T-cell (primary cell): ENCODE data around the gene DLG1. TPM values are rescaled to one million over a fixed set of nuclear protein-coding genes. Genes with fewer than 3 reads are reported as not detected.

Source experiments
- ATAC-seq, 4 experiments: fragments of 200-7000 bp in 3 of 4; fragments of 150-1000 bp in 1 of 4; cut with Tn5 transposase; replicated peaks in 1 of 4; 1 replicate in 3 of 4; 2 replicates in 1 of 4; pipeline ENCODE4 v1.10.0; 2021; ENCODE audit warnings: moderate library complexity in 3 of 4, mild to moderate bottlenecking in 2 of 4, moderate number of reproducible peaks in 1 of 4
- CTCF ChIA-PET, 2 donors: fragments of 300-600 bp; sonication (Branson Sonifier 250); formaldehyde crosslinking; loops; one replicate each; lab custom pipeline; 2022; ENCODE audit warnings: antibody characterized with exemption in 2 of 2; lab: Charles Lee
- POLR2A ChIA-PET, 2 donors: fragments of 300-600 bp; sonication (Branson Sonifier 250); formaldehyde crosslinking; loops; one replicate each; lab custom pipeline; 2022; ENCODE audit warnings: antibody characterized with exemption in 2 of 2; lab: Charles Lee
- DNase-seq, 35 experiments: peaks; one replicate each; pipeline versions ENCODE4 v3.0.0 to v3.0.0-alpha.2; 2013 to 2023
- H3K27ac ChIP-seq: one replicate; pipeline ENCODE4 v1.5.1; 2013; ENCODE audit warnings: low read length
- H3K27me3 ChIP-seq, 2 experiments: replicated peaks in 1 of 2; 1 replicate in 1 of 2; 2 replicates in 1 of 2; pipeline versions ENCODE4 v1.6.1 to v1.7.0; 2013; ENCODE audit warnings: low read length in 1 of 2, mixed read lengths in 1 of 2; ENCODE audit not compliant: control insufficient read depth in 2 of 2, insufficient read depth in 2 of 2; ENCODE audit errors: extremely low read depth in 1 of 2
- H3K36me3 ChIP-seq, 2 donors: 1 replicate in 1 of 2; 2 replicates in 1 of 2; pipeline versions ENCODE4 v1.6.1 to v1.7.0; 2013; ENCODE audit warnings: low read length in 1 of 2; ENCODE audit not compliant: control insufficient read depth in 2 of 2, insufficient read depth in 1 of 2; ENCODE audit errors: extremely low read depth in 1 of 2
- H3K4me1 ChIP-seq, 2 experiments: 1 replicate in 1 of 2; 2 replicates in 1 of 2; pipeline versions ENCODE4 v1.6.1 to v1.7.0; 2013; ENCODE audit warnings: low read length in 2 of 2, mixed read lengths in 1 of 2; ENCODE audit not compliant: insufficient read depth in 2 of 2, control insufficient read depth in 1 of 2; ENCODE audit errors: extremely low read depth in 1 of 2
- H3K4me3 ChIP-seq, 2 donors: 1 replicate in 1 of 2; 2 replicates in 1 of 2; pipeline versions ENCODE4 v1.5.1 to v1.7.0; 2013; ENCODE audit warnings: mild to moderate bottlenecking in 2 of 2, low read length in 1 of 2, moderate library complexity in 1 of 2; ENCODE audit not compliant: control insufficient read depth in 1 of 2; ENCODE audit errors: extremely low read depth in 1 of 2
- H3K9me3 ChIP-seq: 2 replicates; pipeline ENCODE4 v1.7.0; 2013
- H3K27ac Mint-ChIP-seq, 2 donors: one replicate each; pipeline ENCODE4 v1.8.0; 2020 to 2021; ENCODE audit warnings: mild to moderate bottlenecking in 2 of 2, mixed read lengths in 2 of 2
- H3K27me3 Mint-ChIP-seq, 2 donors: one replicate each; pipeline ENCODE4 v1.8.0; 2021 to 2022; ENCODE audit warnings: mixed read lengths in 2 of 2
- H3K36me3 Mint-ChIP-seq: one replicate; pipeline ENCODE4 v1.8.0; 2021; ENCODE audit warnings: mixed read lengths
- H3K4me1 Mint-ChIP-seq, 3 donors: one replicate each; pipeline ENCODE4 v1.8.0; 2020 to 2022; ENCODE audit warnings: mixed read lengths in 3 of 3, mild to moderate bottlenecking in 1 of 3
- H3K4me3 Mint-ChIP-seq, 3 donors: one replicate each; pipeline ENCODE4 v1.8.0; 2020 to 2022; ENCODE audit warnings: mild to moderate bottlenecking in 3 of 3, mixed read lengths in 3 of 3, moderate library complexity in 3 of 3
- H3K9me3 Mint-ChIP-seq, 3 donors: one replicate each; pipeline ENCODE4 v1.8.0; 2020 to 2022; ENCODE audit warnings: mixed read lengths in 3 of 3
- WGBS: methylation state at CpG from one replicate; pipeline ENCODE4 v1.1.5; 2013; ENCODE audit warnings: missing lambda C conversion rate; ENCODE audit not compliant: insufficient coverage; 5-methylcytosine and 5-hydroxymethylcytosine counted together
- total RNA-seq, 35 experiments: library from RNA in 6 of 35; stranded (reverse) in 6 of 35; fragments of 120-200 nt in 1 of 35; gene quantifications; one replicate each; pipeline versions ENCODE4 v1.2.1 to v1.2.4 and lab custom pipeline; 2013 to 2026

Gene DLG1
- total RNA-seq, 5 donors from 2014 or later (not counting 1 experiment from before 2014, with no cell fraction given) = 65.5 to 96.5 (median 68.4) TPM

- no peak overlapping the region for H3K4me3 Mint-ChIP-seq
- ATAC-seq = no peak
- Histone ChIP-seq H3K27me3 (no peaks in the 10 kb centered on the region), H3K36me3 (peaks cover 3 to 41% of the 10 kb centered on the region in 2 donors), H3K4me1 (peaks cover 0 to 5% of the 10 kb centered on the region in 2 experiments), H3K4me3 (no peak overlapping the region), H3K27ac (no peak overlapping the region), H3K9me3 (peaks cover 4% of the 10 kb centered on the region)
- no CpG with 5 or more reads among the region's 5 CpGs for WGBS
- ChIA-PET POLR2A (no interaction called here), CTCF (no interaction called here)
- peaks cover 58% of the 10 kb centered on the region for H3K36me3 Mint-ChIP-seq
- peaks cover 6 to 10% (median 7%) of the 10 kb centered on the region in 3 donors for H3K9me3 Mint-ChIP-seq
- H3K27me3 Mint-ChIP-seq = no peaks in the 10 kb centered on the region
- H3K4me1 Mint-ChIP-seq = peaks cover 0 to 3% (median 2%) of the 10 kb centered on the region in 3 donors
- DNase-seq = no peak
- H3K27ac Mint-ChIP-seq = no peak overlapping the region
These were observed 160.7 kb downstream of the DLG1 start for GRCh38 chr3:197137751-197138150.

DNA sequence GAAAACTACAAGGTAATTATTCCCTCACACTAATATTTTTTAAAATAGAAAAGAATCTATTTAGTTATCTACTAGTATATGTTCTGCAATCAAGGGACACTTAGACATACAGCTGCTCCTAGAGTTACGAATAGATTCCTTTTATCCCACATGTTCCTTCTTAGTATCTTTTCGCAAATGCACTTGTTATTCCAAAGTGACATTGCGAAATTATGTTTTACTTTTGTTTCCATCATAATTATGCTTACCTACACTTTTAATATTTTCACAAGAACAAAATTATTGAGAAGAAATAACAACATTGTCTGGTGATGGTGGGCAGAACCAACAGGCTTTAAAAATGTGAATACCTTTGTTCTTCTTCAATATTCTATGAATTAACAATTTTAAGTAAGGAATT, 161.7 kb downstream of the DLG1 start:
- POLR2A ChIA-PET = no interaction called here

DNA sequence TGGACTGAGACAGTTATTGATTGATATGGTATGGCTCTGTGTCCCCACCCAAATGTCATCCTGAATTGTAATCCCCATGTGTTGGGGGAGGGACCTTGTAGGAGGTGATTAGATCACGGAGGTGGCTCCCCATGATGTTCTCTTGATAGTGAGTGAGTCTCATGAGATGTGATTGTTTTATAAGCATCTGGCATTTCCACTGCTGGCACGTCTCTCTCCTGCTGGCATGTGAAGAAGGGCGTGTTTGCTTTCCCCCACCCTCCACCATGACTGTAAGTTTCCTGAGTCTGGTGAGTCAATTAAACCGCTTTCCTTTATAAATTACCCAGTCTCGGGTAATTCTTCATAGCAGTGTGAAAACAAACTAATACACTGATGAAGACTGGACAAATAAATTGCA, 163.2 kb downstream of the DLG1 start:
- Histone ChIP-seq H3K36me3 (peaks cover 3 to 43% of the 10 kb centered on the region in 2 donors), H3K9me3 (peaks cover 4% of the 10 kb centered on the region), H3K4me1 (peaks cover 0 to 3% of the 10 kb centered on the region in 2 experiments), H3K4me3 (no peak overlapping the region), H3K27me3 (no peaks in the 10 kb centered on the region), H3K27ac (no peak overlapping the region)
- Mint-ChIP-seq H3K4me3 (no peak overlapping the region), H3K27me3 (no peaks in the 10 kb centered on the region), H3K9me3 (peaks cover 6 to 10% (median 7%) of the 10 kb centered on the region in 3 donors), H3K27ac (no peak overlapping the region), H3K36me3 (peaks cover 56% of the 10 kb centered on the region), H3K4me1 (peaks cover 0 to 3% (median 2%) of the 10 kb centered on the region in 3 donors)
- ChIA-PET POLR2A (interaction anchor here in 1 of 2 donors (0.6 kb wide), 1 partner anchor 766 kb away, joined by 3 read pairs; no protein-coding TSS in a partner anchor), CTCF (no interaction called here)
- WGBS = no CpG with 5 or more reads among the region's 5 CpGs
- ATAC-seq (no peak), DNase-seq (no peak)

More for the DNA sequence above, 161.7 kb downstream of the DLG1 start:
- Histone ChIP-seq H3K36me3 (peaks cover 3 to 41% of the 10 kb centered on the region in 2 donors), H3K4me1 (peaks cover 0 to 5% of the 10 kb centered on the region in 2 experiments), H3K4me3 (no peak overlapping the region), H3K27ac (no peak overlapping the region), H3K27me3 (no peaks in the 10 kb centered on the region), H3K9me3 (peaks cover 4% of the 10 kb centered on the region)
- ATAC-seq (no peak), DNase-seq (no peak)
- H3K36me3 Mint-ChIP-seq = peaks cover 58% of the 10 kb centered on the region
- WGBS = 100% methylated on average over 1 of the region's 3 CpGs
- no peaks in the 10 kb centered on the region for H3K27me3 Mint-ChIP-seq
- H3K4me1 Mint-ChIP-seq = peaks cover 0 to 3% (median 2%) of the 10 kb centered on the region in 3 donors
- CTCF ChIA-PET = no interaction called here
- no peak overlapping the region for H3K4me3 Mint-ChIP-seq
- H3K9me3 Mint-ChIP-seq = peaks cover 6 to 10% (median 7%) of the 10 kb centered on the region in 3 donors
- no peak overlapping the region for H3K27ac Mint-ChIP-seq

DNA sequence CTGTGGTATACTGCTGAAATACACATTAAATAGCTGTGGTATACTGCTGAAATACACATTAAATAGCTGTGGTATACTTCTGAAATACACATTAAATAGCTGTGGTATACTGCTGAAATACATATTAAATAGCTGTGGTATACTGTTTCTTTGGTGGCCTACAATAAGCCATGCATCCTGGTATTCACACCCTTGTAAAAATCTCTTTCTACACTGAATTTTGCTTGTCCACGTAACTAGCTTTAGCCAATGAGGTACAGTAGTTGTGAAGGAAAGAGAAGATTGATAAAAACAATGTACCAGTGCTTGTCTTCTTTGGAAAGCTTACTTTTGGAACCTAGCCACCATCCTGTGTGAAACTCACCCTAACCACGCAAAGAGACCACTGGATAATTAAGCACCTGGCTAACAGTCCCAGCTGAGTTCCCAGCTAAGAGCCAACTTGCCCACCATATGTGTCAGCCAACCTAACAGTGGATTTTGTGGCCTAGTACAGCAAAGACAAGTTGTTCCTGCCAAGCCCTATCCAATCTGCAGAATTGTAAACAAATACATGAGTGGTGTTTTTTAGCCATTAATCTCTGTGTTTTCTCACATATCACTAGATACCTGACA, 165.4 kb downstream of the DLG1 start:
- H3K4me3 Mint-ChIP-seq = no peak overlapping the region
- peaks cover 6 to 10% (median 7%) of the 10 kb centered on the region in 3 donors for H3K9me3 Mint-ChIP-seq
- no peak overlapping the region for H3K27ac ChIP-seq
- H3K9me3 ChIP-seq = peaks cover 4% of the 10 kb centered on the region
- CTCF ChIA-PET = no interaction called here
- H3K36me3 Mint-ChIP-seq = peaks cover 63% of the 10 kb centered on the region
- no peaks in the 10 kb centered on the region for H3K27me3 Mint-ChIP-seq
- DNase-seq (no peak), ATAC-seq (no peak)
- no peaks in the 10 kb centered on the region for H3K27me3 ChIP-seq
- H3K4me1 Mint-ChIP-seq = no peaks in the 10 kb centered on the region
- H3K36me3 ChIP-seq = peaks cover 3 to 45% of the 10 kb centered on the region in 2 donors
- POLR2A ChIA-PET = no interaction called here
- no peak overlapping the region for H3K4me3 ChIP-seq
- no peaks in the 10 kb centered on the region for H3K4me1 ChIP-seq
- H3K27ac Mint-ChIP-seq = no peak overlapping the region
- no CpG with 5 or more reads among the region's 2 CpGs for WGBS

- Histone ChIP-seq H3K4me1 (no peaks in the 10 kb centered on the region), H3K36me3 (peaks cover 0 to 29% of the 10 kb centered on the region in 2 donors), H3K9me3 (no peaks in the 10 kb centered on the region), H3K4me3 (no peak overlapping the region), H3K27me3 (no peaks in the 10 kb centered on the region), H3K27ac (no peak overlapping the region)
- Mint-ChIP-seq H3K27ac (no peak overlapping the region), H3K36me3 (peaks cover 43% of the 10 kb centered on the region), H3K9me3 (no peaks in the 10 kb centered on the region), H3K4me1 (no peaks in the 10 kb centered on the region), H3K27me3 (no peaks in the 10 kb centered on the region), H3K4me3 (no peak overlapping the region)
- POLR2A ChIA-PET = no interaction called here
- no peak for ATAC-seq
- WGBS = 73% methylated on average over 2 of the region's 2 CpGs
- CTCF ChIA-PET = no interaction called here
- no peak for DNase-seq
These were observed 172.8 kb downstream of the DLG1 start for GRCh38 chr3:197125636-197126035.

DNA sequence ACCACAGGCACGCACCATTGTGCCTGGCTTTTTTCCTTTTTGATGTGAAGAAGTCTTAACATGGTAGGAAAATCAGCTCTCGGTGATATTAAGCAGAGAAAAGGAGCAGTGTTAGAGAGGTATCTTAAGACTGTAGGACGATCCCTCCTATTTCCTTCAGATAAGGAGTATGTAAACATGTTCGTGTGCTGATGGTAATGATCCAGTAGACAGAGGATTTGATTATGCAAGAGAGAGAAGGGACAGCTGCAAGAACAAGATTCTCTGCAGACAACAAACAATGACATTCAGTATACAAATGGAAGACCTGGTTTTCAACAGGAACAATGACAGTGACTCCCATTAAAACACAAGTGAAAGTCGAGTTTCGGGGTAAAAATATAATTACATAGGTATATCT, 173.7 kb downstream of the DLG1 start:
- Histone ChIP-seq H3K27me3 (no peaks in the 10 kb centered on the region), H3K27ac (no peak overlapping the region), H3K36me3 (peaks cover 0 to 25% of the 10 kb centered on the region in 2 donors), H3K4me1 (no peaks in the 10 kb centered on the region), H3K9me3 (no peaks in the 10 kb centered on the region), H3K4me3 (no peak overlapping the region)
- ChIA-PET CTCF (no interaction called here), POLR2A (no interaction called here)
- no CpG with 5 or more reads among the region's 6 CpGs for WGBS
- H3K27me3 Mint-ChIP-seq = no peaks in the 10 kb centered on the region
- H3K4me3 Mint-ChIP-seq = no peak overlapping the region
- ATAC-seq = no peak
- peaks cover 44% of the 10 kb centered on the region for H3K36me3 Mint-ChIP-seq
- no peak overlapping the region for H3K27ac Mint-ChIP-seq
- no peaks in the 10 kb centered on the region for H3K4me1 Mint-ChIP-seq
- no peak for DNase-seq
- no peaks in the 10 kb centered on the region for H3K9me3 Mint-ChIP-seq
